OCI-LY3 (cell line): ENCODE data around the gene ZNF160.

Experiments
- CTCF ChIP-seq: fragments of 200-600, 300-600 bp; sonication (generic); IDR thresholded peaks from 2 replicates; pipeline ENCODE4 v1.5.1; 2014; ENCODE audit warnings: antibody characterized with exemption, low read length, low read depth
- EZH2phosphoT487 ChIP-seq: fragments of 200-600 bp; shearing (Covaris generic); IDR thresholded peaks from 2 replicates; pipeline ENCODE4 v1.6.1; 2018; ENCODE audit warnings: antibody characterized with exemption, mixed run types, low read depth

GRCh38 chr19:53047379-53047778, 55.8 kb downstream of the ZNF160 start:
- no peak for TF ChIP-seq CTCF
- TF ChIP-seq EZH2phosphoT487: no peak
